PC-9 (cell line): ENCODE results near the gene NFIA. TPM values are rescaled to one million over a fixed set of nuclear protein-coding genes. Genes with fewer than 3 reads are reported as not detected.

Experiments
- BruUV-seq: library from RNA; stranded (reverse); fragments of 400-500 nt; replicated peaks from 2 replicates; lab custom pipeline; 2021; lab: Mats Ljungman, UMichigan
- CTCF ChIA-PET: fragments of 300-600 bp; sonication (Branson Sonifier 250); formaldehyde crosslinking; loops from one replicate; lab custom pipeline; 2022; ENCODE audit warnings: antibody characterized with exemption; lab: Charles Lee
- POLR2A ChIA-PET: fragments of 300-600 bp; sonication (Branson Sonifier 250); formaldehyde crosslinking; loops from one replicate; lab custom pipeline; 2022; ENCODE audit warnings: antibody characterized with exemption; ENCODE audit not compliant: unreplicated experiment; lab: Charles Lee
- DNase-seq, 2 experiments: peaks; one replicate each; pipeline versions ENCODE4 v3.0.0 to v3.0.0-alpha.2; 2015 to 2022; ENCODE audit warnings: mixed read lengths in 1 of 2
- H2AFZ ChIP-seq: fragments of 200-600 bp; sonication (generic); 2 replicates; pipeline ENCODE4 v1.8.1; 2017; ENCODE audit warnings: antibody characterized with exemption
- H3F3A ChIP-seq: fragments of 200-600 bp; sonication (generic); 2 replicates; pipeline ENCODE4 v1.8.1; 2017; ENCODE audit warnings: antibody characterized with exemption, mild to moderate bottlenecking, low read depth; ENCODE audit not compliant: insufficient read depth
- H3K27ac ChIP-seq: fragments of 200-600 bp; sonication (generic); 2 replicates; pipeline ENCODE4 v1.6.1; 2016; ENCODE audit warnings: mixed run types
- H3K27me3 ChIP-seq: fragments of 200-600 bp; sonication (generic); 2 replicates; pipeline ENCODE4 v1.6.1; 2016; ENCODE audit warnings: low read depth, mixed run types; ENCODE audit not compliant: insufficient read depth
- H3K36me3 ChIP-seq: fragments of 200-600 bp; sonication (generic); 2 replicates; pipeline ENCODE4 v1.6.1; 2016; ENCODE audit warnings: low read depth, mixed run types
- H3K4me1 ChIP-seq: fragments of 200-600 bp; sonication (generic); replicated peaks from 2 replicates; pipeline ENCODE4 v1.6.1; 2016; ENCODE audit warnings: mixed run types; ENCODE audit not compliant: insufficient read depth
- H3K4me2 ChIP-seq: fragments of 200-600 bp; sonication (generic); 2 replicates; pipeline ENCODE4 v1.6.1; 2017; ENCODE audit warnings: mixed run types
- H3K4me3 ChIP-seq: fragments of 200-600 bp; sonication (generic); 2 replicates; pipeline ENCODE4 v1.6.1; 2016; ENCODE audit warnings: mixed run types
- H3K79me2 ChIP-seq: fragments of 200-600 bp; sonication (generic); 2 replicates; pipeline ENCODE4 v1.6.1; 2017; ENCODE audit warnings: low read depth, mixed run types
- H3K9me2 ChIP-seq: fragments of 200-600 bp; sonication (generic); 2 replicates; pipeline ENCODE4 v1.8.1; 2017; ENCODE audit warnings: mild to moderate bottlenecking; ENCODE audit not compliant: insufficient read depth
- H3K9me3 ChIP-seq: fragments of 200-600 bp; sonication (generic); 2 replicates; pipeline ENCODE4 v1.8.1; 2016; ENCODE audit warnings: low read depth; ENCODE audit not compliant: insufficient read depth
- H4K20me1 ChIP-seq: fragments of 200-600 bp; sonication (generic); 2 replicates; pipeline ENCODE4 v1.8.1; 2017; ENCODE audit not compliant: insufficient read depth
- CTCF ChIP-seq: fragments of 200-600 bp; sonication (generic); conservative IDR thresholded peaks from 2 replicates; pipeline ENCODE4 v1.6.1; 2017; ENCODE audit warnings: mixed run types, antibody characterized with exemption, mild to moderate bottlenecking, moderate library complexity
- EZH2 ChIP-seq: fragments of 200-600 bp; sonication (generic); IDR thresholded peaks from 2 replicates; pipeline ENCODE4 v1.8.0; 2017; ENCODE audit warnings: antibody characterized with exemption, low read depth
- intact Hi-C: fragments of 100-400 bp; cut with micrococcal nuclease; formaldehyde crosslinking; loops from one replicate; pipeline ENCODE4 v1.10.0; 2022; ENCODE audit not compliant: unreplicated experiment
- total RNA-seq: library from RNA; stranded (reverse); gene quantifications from 2 replicates; pipeline ENCODE4 v1.2.3, GENCODE V29; 2021

NFIA gene
- total RNA-seq, 1 experiment from 2014 or later = 26.7 TPM

DNA sequence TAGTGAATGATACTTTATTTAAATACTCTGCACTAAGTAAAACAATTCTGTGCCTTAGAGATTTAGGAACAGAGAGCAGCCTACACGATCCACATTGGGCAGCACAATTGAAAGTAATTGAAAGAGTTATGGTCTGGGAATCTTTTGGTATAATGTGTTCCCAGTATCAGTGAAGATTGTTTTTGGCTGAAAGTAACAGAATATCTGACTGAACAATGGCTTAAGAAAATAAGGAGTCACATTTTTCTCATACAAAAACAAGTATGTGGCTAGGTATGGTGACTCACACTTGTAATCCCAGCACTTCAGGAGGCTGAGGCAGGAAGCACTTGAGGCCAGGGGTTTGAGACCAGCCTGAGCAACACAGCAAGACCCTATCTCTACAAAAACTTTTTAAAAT lies 306.2 kb downstream of the NFIA start:
- Histone ChIP-seq H3K27ac (no peak overlapping the region), H4K20me1 (no peaks in the 10 kb centered on the region), H3K79me2 (no peaks in the 10 kb centered on the region), H3K9me2 (no peaks in the 10 kb centered on the region), H3K27me3 (no peaks in the 10 kb centered on the region), H3K9me3 (no peaks in the 10 kb centered on the region; the same call in 1 of the 2 replicates), H3K4me3 (no peak overlapping the region), H3K36me3 (peaks cover 11% of the 10 kb centered on the region; the same call in 1 of the 2 replicates), H2AFZ (no peak overlapping the region), H3K4me2 (no peak overlapping the region), H3K4me1 (no peaks in the 10 kb centered on the region), H3F3A (no peaks in the 10 kb centered on the region)
- intact Hi-C loops = no loop called here
- CTCF ChIA-PET = no interaction called here
- POLR2A ChIA-PET = no interaction called here
- no TSS peak for BruUV-seq
- TF ChIP-seq EZH2 (no peak), CTCF (no peak)
- DNase-seq = no peak

GRCh38 chr1:61389194-61389925 lies 307.0 kb downstream of the NFIA start:
- H2AFZ ChIP-seq = no peak overlapping the region
- no peaks in the 10 kb centered on the region for H3K4me1 ChIP-seq
- no peaks in the 10 kb centered on the region for H3K27me3 ChIP-seq
- intact Hi-C loops = no loop called here
- peaks cover 11% of the 10 kb centered on the region; the same call in 1 of the 2 replicates for H3K36me3 ChIP-seq
- TF ChIP-seq EZH2 = no peak
- no peak for TF ChIP-seq CTCF
- POLR2A ChIA-PET = no interaction called here
- CTCF ChIA-PET = no interaction called here
- H3K79me2 ChIP-seq = no peaks in the 10 kb centered on the region
- H4K20me1 ChIP-seq = no peaks in the 10 kb centered on the region
- H3F3A ChIP-seq = no peaks in the 10 kb centered on the region
- no peak for DNase-seq
- no peaks in the 10 kb centered on the region; the same call in 1 of the 2 replicates for H3K9me3 ChIP-seq
- H3K9me2 ChIP-seq = no peaks in the 10 kb centered on the region
- BruUV-seq = no TSS peak
- no peak overlapping the region for H3K27ac ChIP-seq
- no peak overlapping the region for H3K4me3 ChIP-seq
- H3K4me2 ChIP-seq = no peak overlapping the region

GRCh38 chr1:61389926-61390845 lies 307.8 kb downstream of the NFIA start:
- intact Hi-C loops = no loop called here
- Histone ChIP-seq H3K79me2 (no peaks in the 10 kb centered on the region), H3K27me3 (no peaks in the 10 kb centered on the region), H3K9me3 (no peaks in the 10 kb centered on the region; the same call in 1 of the 2 replicates), H4K20me1 (no peaks in the 10 kb centered on the region), H3K4me3 (no peak overlapping the region), H2AFZ (no peak overlapping the region), H3K27ac (no peak overlapping the region), H3F3A (no peaks in the 10 kb centered on the region), H3K9me2 (no peaks in the 10 kb centered on the region), H3K4me2 (no peak overlapping the region), H3K4me1 (no peaks in the 10 kb centered on the region), H3K36me3 (peaks cover 11% of the 10 kb centered on the region; the same call in 1 of the 2 replicates)
- no TSS peak for BruUV-seq
- ChIA-PET POLR2A (no interaction called here), CTCF (no interaction called here)
- no peak for DNase-seq
- no peak for TF ChIP-seq EZH2
- no peak for TF ChIP-seq CTCF
